Nephron progenitor cell (in vitro differentiated cells): ENCODE results near the gene DARS1.
A peak's percentile ranks its signal among the peaks of the same experiment; 100 is the strongest.
"Not testable (repeated sequence)": the region's sequence is repeated elsewhere in the genome, so short reads cannot be mapped to it uniquely, and the experiment has no call there.

Experiments
- DNase-seq: peaks from one replicate; pipeline ENCODE4 v3.0.0; 2021
- H3K27ac Mint-ChIP-seq: 2 replicates; pipeline ENCODE4 v1.8.0; 2021; ENCODE audit warnings: mild to moderate bottlenecking, moderate library complexity, mixed read lengths
- H3K27me3 Mint-ChIP-seq: 2 replicates; pipeline ENCODE4 v1.8.0; 2021; ENCODE audit warnings: mild to moderate bottlenecking, low read depth, mixed read lengths; ENCODE audit not compliant: poor library complexity
- H3K36me3 Mint-ChIP-seq: 2 replicates; pipeline ENCODE4 v1.8.0; 2021; ENCODE audit warnings: low read depth, mixed read lengths
- H3K4me1 Mint-ChIP-seq: 2 replicates; pipeline ENCODE4 v1.8.0; 2021; ENCODE audit warnings: mixed read lengths
- H3K4me3 Mint-ChIP-seq: 2 replicates; pipeline ENCODE4 v1.8.0; 2021; ENCODE audit warnings: mild to moderate bottlenecking, moderate library complexity, mixed read lengths
- H3K9me3 Mint-ChIP-seq: 2 replicates; pipeline ENCODE4 v1.8.0; 2021; ENCODE audit warnings: mild to moderate bottlenecking, moderate library complexity, mixed read lengths
- TF ChIP-seq, protein P1 (sequence below): fragments of 200-600 bp; sonication (generic); IDR thresholded peaks from 2 replicates; pipeline ENCODE4 v1.5.0; 2021; ENCODE audit warnings: antibody characterized with exemption

The DARS1 gene

DNA sequence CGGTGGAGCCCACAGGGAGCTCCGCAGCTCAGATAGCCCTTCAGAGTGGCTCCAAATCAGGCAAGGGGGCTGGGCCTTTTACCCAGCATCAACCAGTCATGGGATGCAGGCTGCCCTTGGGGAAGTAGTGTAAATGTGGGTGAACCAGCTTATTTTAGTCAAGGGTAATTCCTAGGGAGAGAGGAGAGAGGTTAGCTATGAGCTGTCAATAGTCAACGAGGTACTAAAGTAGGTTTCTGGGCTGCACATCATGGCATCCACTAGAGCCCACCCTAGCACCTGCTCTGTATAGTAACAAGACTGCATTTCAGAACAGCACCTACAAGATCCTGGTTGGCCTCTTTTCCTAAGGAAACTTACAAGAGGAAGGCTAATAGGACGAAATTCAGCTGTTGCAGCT, 99.7 kb downstream of the DARS1 start:
- Mint-ChIP-seq H3K9me3 (peaks cover 24% of the 10 kb centered on the region), H3K27me3 (peaks cover 3% of the 10 kb centered on the region), H3K4me1 (peaks cover 34% of the 10 kb centered on the region), H3K27ac (no peak overlapping the region), H3K36me3 (peaks cover 4% of the 10 kb centered on the region), H3K4me3 (no peak overlapping the region)
- no peak for DNase-seq
- TF ChIP-seq, protein P1, sequence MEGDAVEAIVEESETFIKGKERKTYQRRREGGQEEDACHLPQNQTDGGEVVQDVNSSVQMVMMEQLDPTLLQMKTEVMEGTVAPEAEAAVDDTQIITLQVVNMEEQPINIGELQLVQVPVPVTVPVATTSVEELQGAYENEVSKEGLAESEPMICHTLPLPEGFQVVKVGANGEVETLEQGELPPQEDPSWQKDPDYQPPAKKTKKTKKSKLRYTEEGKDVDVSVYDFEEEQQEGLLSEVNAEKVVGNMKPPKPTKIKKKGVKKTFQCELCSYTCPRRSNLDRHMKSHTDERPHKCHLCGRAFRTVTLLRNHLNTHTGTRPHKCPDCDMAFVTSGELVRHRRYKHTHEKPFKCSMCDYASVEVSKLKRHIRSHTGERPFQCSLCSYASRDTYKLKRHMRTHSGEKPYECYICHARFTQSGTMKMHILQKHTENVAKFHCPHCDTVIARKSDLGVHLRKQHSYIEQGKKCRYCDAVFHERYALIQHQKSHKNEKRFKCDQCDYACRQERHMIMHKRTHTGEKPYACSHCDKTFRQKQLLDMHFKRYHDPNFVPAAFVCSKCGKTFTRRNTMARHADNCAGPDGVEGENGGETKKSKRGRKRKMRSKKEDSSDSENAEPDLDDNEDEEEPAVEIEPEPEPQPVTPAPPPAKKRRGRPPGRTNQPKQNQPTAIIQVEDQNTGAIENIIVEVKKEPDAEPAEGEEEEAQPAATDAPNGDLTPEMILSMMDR = no peak

DNA sequence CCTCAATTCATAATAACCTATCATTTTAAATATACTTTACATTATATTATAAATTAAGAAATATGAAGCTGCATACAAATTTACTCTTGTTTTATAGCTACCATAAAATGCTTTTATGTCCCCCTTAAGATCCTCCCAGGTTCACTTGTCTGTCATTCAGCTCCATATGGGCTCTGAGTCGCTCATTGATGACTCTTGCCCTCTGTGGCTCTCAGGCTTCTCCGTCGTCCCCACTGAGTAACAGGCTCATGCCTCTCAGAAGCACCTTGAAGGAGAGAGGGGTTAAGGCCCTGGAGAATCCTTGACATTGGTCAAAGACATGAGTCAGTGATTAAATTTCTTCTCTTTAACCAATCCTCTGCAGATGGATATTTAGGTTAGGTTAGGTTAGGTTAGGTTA, 103.0 kb downstream of the DARS1 start:
- no peak overlapping the region for H3K4me3 Mint-ChIP-seq
- no peak for DNase-seq
- H3K27me3 Mint-ChIP-seq = peaks cover 9% of the 10 kb centered on the region
- no peak overlapping the region for H3K27ac Mint-ChIP-seq
- TF ChIP-seq, protein P1 = no peak
- peaks cover 12% of the 10 kb centered on the region for H3K9me3 Mint-ChIP-seq
- peaks cover 7% of the 10 kb centered on the region for H3K36me3 Mint-ChIP-seq
- peaks cover 34% of the 10 kb centered on the region for H3K4me1 Mint-ChIP-seq

DNA sequence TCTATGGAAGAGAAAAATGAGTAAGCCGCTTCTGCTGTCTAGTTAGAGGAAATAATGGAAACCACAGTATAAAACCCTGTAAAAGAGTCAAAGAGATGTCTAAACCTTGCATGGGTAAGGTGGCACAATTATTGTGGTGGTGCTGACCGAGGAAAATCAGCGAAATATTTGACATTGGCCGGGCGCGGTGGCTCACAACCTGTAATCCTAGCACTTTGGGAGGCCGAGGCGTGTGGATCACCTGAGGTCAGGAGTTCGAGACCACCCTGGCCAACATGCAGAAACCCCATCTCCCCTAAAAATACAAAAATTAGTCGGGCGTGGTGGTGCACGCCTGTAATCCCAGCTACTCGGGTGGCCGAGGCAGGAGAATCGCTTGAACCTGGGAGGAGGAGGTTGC, 108.7 kb downstream of the DARS1 start:
- H3K36me3 Mint-ChIP-seq = peaks cover 29% of the 10 kb centered on the region
- H3K27ac Mint-ChIP-seq, DNase-seq, H3K27me3 Mint-ChIP-seq: not testable (repeated sequence)
- H3K4me1 Mint-ChIP-seq = peaks cover 35% of the 10 kb centered on the region
- H3K9me3 Mint-ChIP-seq = peaks cover 13% of the 10 kb centered on the region
- H3K4me3 Mint-ChIP-seq = peak overlapping the region; percentile 82

DNA sequence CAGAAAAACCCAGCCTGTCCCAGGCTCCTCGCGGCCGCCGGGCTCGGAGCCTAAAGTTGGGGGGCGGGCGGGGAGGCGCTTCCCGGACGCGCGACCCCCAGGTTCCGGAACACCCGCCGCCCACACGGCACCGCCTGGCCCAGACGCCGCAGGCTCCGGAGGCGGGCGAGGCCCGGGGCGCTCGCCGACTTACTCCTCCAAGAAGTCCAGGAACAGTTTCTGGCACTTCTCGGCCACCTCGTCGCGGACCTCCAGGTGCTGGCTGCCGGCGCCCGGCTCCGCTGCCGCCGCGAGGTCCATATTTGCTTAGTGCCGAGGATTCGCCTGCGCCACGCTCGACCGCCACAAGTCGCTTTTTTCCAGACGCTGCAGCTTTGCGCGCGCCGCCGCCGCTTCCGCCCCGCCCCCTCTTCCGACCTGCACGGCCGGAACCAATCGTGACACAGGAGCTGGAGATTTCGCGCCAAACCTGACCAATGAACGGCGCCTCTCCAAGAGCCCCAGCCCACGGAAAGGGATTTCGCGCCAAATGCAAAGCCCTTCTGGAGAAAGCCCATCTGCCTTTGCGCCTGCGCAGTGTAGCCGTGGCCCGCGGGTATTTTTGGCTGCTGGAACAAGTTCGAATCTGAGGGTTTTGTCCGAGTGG, 109.2 kb downstream of the DARS1 start, which contains the start of gene MCM6:
Gene MCM6, minus strand, starts transcription at position 378 of the 646 bp plus-strand sequence. Its CDS starts 78 bp downstream, at position 300.
- Mint-ChIP-seq H3K9me3 (peaks cover 13% of the 10 kb centered on the region), H3K27me3 (peaks cover 6% of the 10 kb centered on the region), H3K4me3 (peak within 1 kb of the TSS; percentile 87), H3K36me3 (peaks cover 35% of the 10 kb centered on the region), H3K4me1 (peaks cover 35% of the 10 kb centered on the region), H3K27ac (peak within 1 kb of the TSS; percentile 92)
- TF ChIP-seq, protein P1 = no peak
- peak; percentile 96 for DNase-seq

DNA sequence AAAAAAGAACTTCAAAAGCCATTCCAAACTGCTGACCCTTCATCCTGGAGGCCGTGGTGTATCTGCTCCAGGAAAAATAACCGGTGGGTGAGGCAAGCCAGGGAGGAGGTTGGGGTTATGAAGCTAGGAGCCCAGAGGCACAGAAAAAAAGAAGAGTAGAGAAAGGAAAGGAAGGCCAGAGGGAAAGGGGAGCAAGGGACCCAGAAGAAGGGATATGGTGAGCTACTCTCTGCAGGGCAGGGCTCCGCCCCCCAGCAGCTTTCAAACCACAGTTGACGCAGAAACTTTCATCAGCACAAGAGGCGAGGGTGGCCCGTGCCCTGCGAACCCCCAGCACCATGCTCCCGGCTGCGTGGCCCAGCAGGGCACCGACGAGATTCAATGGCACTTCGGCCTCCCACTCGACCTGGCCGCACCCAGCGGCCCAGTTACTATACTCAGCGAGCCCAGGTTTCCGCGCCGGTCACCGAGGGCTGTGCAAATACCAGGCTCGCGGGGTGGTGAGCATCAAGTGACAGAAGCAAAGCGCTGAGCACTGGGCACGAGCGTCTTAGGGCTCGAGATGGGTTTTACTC, 109.8 kb downstream of the DARS1 start:
- peak; percentile 64 for DNase-seq
- peaks cover 35% of the 10 kb centered on the region for H3K4me1 Mint-ChIP-seq
- peaks cover 6% of the 10 kb centered on the region for H3K27me3 Mint-ChIP-seq
- TF ChIP-seq, protein P1 = no peak
- H3K4me3 Mint-ChIP-seq = peak overlapping the region; percentile 87
- peaks cover 13% of the 10 kb centered on the region for H3K9me3 Mint-ChIP-seq
- H3K27ac Mint-ChIP-seq = peak overlapping the region; percentile 92
- peaks cover 41% of the 10 kb centered on the region for H3K36me3 Mint-ChIP-seq

DNA sequence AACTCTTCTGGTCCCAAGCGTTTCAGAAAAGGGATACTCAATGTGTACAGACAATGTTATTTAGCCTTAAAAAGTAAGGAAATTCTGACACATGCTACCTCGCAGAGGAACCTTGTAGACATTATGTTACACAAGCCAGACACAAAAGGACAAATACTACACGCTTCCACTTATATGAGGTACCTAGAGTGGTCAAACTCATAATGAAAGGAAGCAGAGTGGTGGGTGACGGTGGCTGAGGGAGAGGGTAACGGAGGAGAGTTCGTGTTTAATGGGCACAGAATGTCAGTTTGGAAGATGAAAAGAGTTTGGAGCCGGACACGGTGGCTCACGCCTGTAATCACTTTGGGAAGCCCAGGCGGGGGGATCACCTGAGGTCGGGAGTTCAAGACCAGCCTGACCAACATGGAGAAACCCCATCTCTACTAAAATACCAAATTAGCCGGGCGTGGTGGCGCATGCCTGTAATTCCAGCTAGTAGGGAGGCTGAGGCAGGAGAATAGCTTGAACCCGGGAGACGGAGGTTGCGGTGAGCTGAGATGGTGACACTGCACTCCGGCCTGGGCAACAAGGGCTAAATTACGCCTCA, 110.6 kb downstream of the DARS1 start:
- Mint-ChIP-seq H3K27ac (peak overlapping the region; percentile 38), H3K36me3 (peaks cover 48% of the 10 kb centered on the region), H3K4me3 (peak overlapping the region; percentile 87), H3K27me3 (peaks cover 6% of the 10 kb centered on the region), H3K4me1 (peaks cover 35% of the 10 kb centered on the region), H3K9me3 (peaks cover 13% of the 10 kb centered on the region)
- TF ChIP-seq, protein P1 = no peak
- no peak for DNase-seq
